BJ (cell line): ENCODE measurements around the gene MCU. TPM values are rescaled to one million over a fixed set of nuclear protein-coding genes. Genes with fewer than 3 reads are reported as not detected.
"Not testable (repeated sequence)": the region's sequence is repeated elsewhere in the genome, so short reads cannot be mapped to it uniquely, and the experiment has no call there.

Experiments
- CTCF ChIA-PET: fragments of 350-600 bp; formaldehyde crosslinking; extraction: SDS; loops from one replicate; lab custom pipeline; 2021; ENCODE audit warnings: antibody characterized with exemption, inconsistent platforms; lab: Yijun Ruan, JAX
- POLR2A ChIA-PET: fragments of 300-600 bp; sonication (Branson Sonifier 250); formaldehyde crosslinking; extraction: SDS; loops from one replicate; lab custom pipeline; 2021; ENCODE audit warnings: antibody characterized with exemption; lab: Charles Lee
- DNase-seq: peaks from one replicate; pipeline ENCODE4 v3.0.0-alpha.2; 2011; ENCODE audit warnings: low read depth
- H3K27me3 ChIP-seq: 2 replicates; pipeline ENCODE4 v1.6.0; 2011; ENCODE audit warnings: low read length; ENCODE audit not compliant: control insufficient read depth, insufficient read depth
- H3K36me3 ChIP-seq: 2 replicates; pipeline ENCODE4 v1.5.1; 2011; ENCODE audit warnings: low read length; ENCODE audit not compliant: control insufficient read depth, insufficient read depth
- H3K4me3 ChIP-seq: 2 replicates; pipeline ENCODE4 v1.5.1; 2011; ENCODE audit warnings: low read depth, mild to moderate bottlenecking, control low read depth, low read length
- polyA plus RNA-seq: library from polyadenylated mRNA; depleted of rRNA; stranded (reverse); fragments of >200 nt; gene quantifications from 2 replicates; pipeline ENCODE4 v1.2.3, GENCODE V29; 2011
- TF ChIP-seq, protein P1 (sequence below): IDR thresholded peaks from 2 replicates; pipeline ENCODE4 v1.5.1; 2011; ENCODE audit warnings: low read depth, mild to moderate bottlenecking, control low read depth, inconsistent platforms, low read length, moderate library complexity; ENCODE audit not compliant: insufficient read depth

MCU gene
- polyA plus RNA-seq, 1 experiment, result 78.7 TPM

DNA sequence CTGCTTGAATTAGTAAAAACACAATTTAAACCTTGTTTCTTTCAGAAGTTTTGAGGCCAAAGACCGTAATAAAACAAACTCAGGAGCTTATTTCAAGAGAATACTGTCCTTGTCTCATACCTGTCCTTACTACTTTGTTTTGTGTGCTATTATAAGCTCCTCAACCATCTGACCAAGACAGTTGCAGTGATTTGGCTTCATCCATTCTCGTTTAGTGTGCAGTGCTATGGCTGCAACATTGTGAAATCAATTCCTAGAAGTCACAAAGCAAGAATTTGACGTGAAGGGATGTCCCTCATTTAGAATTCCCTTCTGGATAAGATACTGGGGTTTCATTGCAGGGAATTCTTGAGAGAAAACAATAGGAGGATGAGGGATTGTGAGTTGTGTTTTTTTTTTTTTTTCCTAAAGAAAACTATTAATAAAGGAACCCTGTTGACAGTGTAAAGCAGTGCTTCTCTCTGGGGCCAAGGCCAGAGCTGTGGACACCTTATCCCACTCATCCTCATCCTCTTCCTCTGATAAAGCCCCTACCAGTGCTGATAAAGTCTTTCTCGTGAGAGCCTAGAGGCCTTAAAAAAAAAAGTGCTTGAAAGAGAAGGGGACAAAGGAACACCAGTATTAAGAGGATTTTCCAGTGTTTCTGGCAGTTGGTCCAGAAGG is 201.3 kb downstream of the MCU start, which contains the start of gene OIT3:
Gene OIT3 (plus strand): TSS at position 604 of the 663 bp plus-strand sequence. CDS start 60 bp downstream, outside the sequence.
- DNase-seq, result no peak
- no peak within 1 kb of the TSS for H3K4me3 ChIP-seq
- H3K27me3 ChIP-seq, result peaks cover 2% of the 10 kb centered on the region; the same call in 1 of the 2 replicates
- no peaks in the 10 kb centered on the region for H3K36me3 ChIP-seq
- TF ChIP-seq, protein P1, sequence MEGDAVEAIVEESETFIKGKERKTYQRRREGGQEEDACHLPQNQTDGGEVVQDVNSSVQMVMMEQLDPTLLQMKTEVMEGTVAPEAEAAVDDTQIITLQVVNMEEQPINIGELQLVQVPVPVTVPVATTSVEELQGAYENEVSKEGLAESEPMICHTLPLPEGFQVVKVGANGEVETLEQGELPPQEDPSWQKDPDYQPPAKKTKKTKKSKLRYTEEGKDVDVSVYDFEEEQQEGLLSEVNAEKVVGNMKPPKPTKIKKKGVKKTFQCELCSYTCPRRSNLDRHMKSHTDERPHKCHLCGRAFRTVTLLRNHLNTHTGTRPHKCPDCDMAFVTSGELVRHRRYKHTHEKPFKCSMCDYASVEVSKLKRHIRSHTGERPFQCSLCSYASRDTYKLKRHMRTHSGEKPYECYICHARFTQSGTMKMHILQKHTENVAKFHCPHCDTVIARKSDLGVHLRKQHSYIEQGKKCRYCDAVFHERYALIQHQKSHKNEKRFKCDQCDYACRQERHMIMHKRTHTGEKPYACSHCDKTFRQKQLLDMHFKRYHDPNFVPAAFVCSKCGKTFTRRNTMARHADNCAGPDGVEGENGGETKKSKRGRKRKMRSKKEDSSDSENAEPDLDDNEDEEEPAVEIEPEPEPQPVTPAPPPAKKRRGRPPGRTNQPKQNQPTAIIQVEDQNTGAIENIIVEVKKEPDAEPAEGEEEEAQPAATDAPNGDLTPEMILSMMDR, result no peak
- POLR2A ChIA-PET, result interaction anchor here (0.5 kb wide), 1 partner anchor 307 kb away, joined by 6 read pairs; no protein-coding TSS in a partner anchor
- CTCF ChIA-PET, result interaction anchor here (1.1 kb wide), 1 partner anchor 518 kb away, joined by 3 read pairs; no protein-coding TSS in a partner anchor

DNA sequence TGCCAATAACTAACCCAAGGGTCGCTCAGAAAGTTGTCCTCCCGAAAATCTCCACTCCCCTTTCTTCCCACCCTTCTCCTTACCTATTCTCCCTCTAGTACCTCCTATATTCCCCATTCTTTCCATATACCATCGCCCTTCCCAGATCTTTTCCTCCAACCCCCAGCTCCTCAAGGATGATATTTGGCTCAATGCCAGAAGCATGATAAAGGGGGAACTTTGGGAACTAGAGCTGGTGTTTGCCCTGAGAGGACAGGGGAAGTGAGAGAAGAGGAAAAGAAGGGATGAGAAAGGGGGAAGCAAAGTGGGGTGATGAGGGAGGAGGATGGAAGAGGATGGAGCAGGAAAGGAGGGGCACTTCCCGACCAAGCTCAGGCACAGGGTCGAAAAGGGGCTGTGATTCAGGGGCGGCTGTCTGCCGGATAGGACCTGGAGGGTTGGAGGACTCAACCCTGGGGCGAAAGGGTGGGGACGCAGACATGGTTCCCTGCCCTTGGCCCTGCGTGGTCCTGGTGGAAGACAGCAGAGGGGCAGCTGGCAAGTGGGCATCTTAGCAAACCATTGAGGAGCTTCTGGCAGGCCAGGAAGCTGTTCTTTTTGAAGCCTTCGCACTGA is 203.4 kb downstream of the MCU start:
- ChIA-PET POLR2A (no interaction called here), CTCF (interaction anchor here (0.9 kb wide), 1 partner anchor 19 kb away, joined by 4 read pairs; no protein-coding TSS in a partner anchor)
- Histone ChIP-seq H3K4me3 (no peak overlapping the region), H3K27me3 (peaks cover 2% of the 10 kb centered on the region; the same call in 1 of the 2 replicates), H3K36me3 (no peaks in the 10 kb centered on the region)
- TF ChIP-seq, protein P1, result no peak
- no peak for DNase-seq

DNA sequence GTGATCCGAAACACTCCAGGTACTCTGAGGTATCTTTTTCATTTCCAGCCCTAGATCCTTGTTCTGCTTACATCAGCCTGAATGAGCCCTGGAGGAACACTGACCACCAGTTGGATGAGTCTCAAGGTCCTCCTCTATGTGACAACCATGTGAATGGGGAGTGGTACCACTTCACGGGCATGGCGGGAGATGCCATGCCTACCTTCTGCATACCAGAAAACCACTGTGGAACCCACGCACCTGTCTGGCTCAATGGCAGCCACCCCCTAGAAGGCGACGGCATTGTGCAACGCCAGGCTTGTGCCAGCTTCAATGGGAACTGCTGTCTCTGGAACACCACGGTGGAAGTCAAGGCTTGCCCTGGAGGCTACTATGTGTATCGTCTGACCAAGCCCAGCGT is 206.7 kb downstream of the MCU start:
- TF ChIP-seq, protein P1, result no peak
- POLR2A ChIA-PET, result no interaction called here
- Histone ChIP-seq H3K4me3 (no peak overlapping the region), H3K27me3 (peaks cover 2% of the 10 kb centered on the region; the same call in 1 of the 2 replicates), H3K36me3 (no peaks in the 10 kb centered on the region)
- no peak for DNase-seq
- CTCF ChIA-PET, result no interaction called here

DNA sequence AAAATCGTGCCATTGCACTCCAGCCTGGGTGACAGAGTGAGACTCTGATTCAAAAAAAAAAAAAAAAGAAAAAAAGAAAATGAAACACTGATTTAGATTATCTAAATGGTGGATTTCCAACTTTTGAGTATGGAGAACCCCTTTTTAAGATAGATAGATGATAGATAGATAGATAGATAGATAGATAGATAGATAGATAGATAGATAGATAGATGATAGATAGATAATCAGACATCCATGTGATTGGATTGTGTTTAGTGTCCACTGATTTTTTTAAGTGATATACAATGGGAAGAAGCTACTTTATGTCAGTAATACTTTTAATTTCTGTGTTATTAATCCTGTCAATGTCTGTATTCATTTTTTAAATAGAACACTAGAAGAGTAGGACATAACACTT is 207.6 kb downstream of the MCU start:
- no peak for DNase-seq
- peaks cover 2% of the 10 kb centered on the region; the same call in 1 of the 2 replicates for H3K27me3 ChIP-seq
- H3K36me3 ChIP-seq, result no peaks in the 10 kb centered on the region
- ChIA-PET POLR2A (no interaction called here), CTCF (interaction anchor here (1.2 kb wide), 1 partner anchor 15 kb away, joined by 4 read pairs; no protein-coding TSS in a partner anchor)
- TF ChIP-seq, protein P1, result no peak
- H3K4me3 ChIP-seq, result no peak overlapping the region

DNA sequence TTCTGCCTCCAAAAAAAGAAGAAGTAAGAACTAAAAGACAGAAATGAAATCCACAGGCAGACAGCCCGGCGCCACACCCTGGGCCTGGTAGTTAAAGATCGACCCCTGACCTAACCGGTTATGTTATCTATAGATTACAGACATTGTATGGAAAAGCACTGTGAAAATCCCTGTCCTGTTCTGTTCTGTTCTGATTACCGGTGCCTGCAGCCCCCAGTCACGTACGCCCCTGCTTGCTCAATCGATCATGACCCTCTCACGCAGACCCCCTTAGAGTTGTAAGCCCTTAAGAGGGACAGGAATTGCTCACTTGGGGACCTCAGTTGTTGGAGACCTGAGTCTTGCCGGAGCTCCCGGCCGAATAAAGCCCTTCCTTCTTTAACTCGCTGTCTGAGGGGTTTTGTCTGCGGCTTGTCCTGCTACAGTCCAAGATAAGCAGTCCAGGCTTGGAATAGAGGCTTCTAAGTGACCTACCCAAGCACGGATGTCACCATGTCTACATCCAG is 212.1 kb downstream of the MCU start:
- CTCF ChIA-PET, H3K36me3 ChIP-seq, POLR2A ChIA-PET, DNase-seq, H3K27me3 ChIP-seq, H3K4me3 ChIP-seq: not testable (repeated sequence)
